Fibroblast of villous mesenchyme (primary cell): Measurements from ENCODE around the gene RASA3. TPM values are rescaled to one million over a fixed set of nuclear protein-coding genes. Genes with fewer than 3 reads are reported as not detected.
"Not testable (repeated sequence)": the region's sequence is repeated elsewhere in the genome, so short reads cannot be mapped to it uniquely, and the experiment has no call there.

Source experiments
- DNase-seq: peaks from one replicate; pipeline ENCODE4 v3.0.0-alpha.2; 2010; ENCODE audit warnings: low read depth
- H3K4me3 ChIP-seq: 2 replicates; pipeline ENCODE4 v1.5.1; 2011; ENCODE audit warnings: low read depth, mild to moderate bottlenecking, low read length
- total RNA-seq: library from RNA; depleted of rRNA; stranded (reverse); fragments of >200 nt; gene quantifications from 2 replicates; pipeline ENCODE4 v1.2.3, GENCODE V29; 2012
- TF ChIP-seq, protein P1 (sequence below): IDR thresholded peaks from 2 replicates; pipeline ENCODE4 v1.5.1; 2012; ENCODE audit warnings: low read depth, mild to moderate bottlenecking, low read length; ENCODE audit not compliant: insufficient read depth

RASA3 gene
- total RNA-seq, 1 donor: 34.1 TPM

DNA sequence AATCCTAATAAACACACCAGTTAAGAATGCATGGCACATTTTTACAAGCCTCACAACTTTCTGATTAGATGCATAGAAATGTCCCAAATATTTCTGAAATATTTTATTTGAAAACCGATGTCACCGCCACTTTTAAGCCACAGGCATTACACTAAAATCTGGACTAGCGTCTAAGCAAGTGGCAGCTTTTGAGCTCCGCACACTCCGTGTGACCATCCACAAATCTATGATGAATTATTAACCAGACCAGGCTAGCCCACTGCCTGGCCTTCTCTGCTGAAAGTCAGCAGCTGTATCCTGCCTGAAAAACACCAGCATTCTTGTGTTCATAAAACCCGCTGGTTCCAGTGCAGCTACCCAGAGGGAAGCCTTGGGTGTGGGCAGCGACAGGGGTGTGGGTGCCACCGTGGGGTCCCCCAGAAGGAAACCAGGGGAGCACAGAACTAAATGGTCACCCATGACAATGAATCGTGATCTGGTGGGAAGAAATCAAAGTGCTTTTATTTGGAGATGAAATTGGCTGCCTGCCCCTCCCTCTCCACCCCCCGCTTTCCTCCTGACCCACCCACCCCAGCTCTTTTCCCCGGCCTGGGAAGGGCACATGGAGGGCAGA is 13.8 kb downstream of the RASA3 start:
- peak overlapping the region; percentile 34 for H3K4me3 ChIP-seq
- DNase-seq: peak; percentile 80
- TF ChIP-seq, protein P1, sequence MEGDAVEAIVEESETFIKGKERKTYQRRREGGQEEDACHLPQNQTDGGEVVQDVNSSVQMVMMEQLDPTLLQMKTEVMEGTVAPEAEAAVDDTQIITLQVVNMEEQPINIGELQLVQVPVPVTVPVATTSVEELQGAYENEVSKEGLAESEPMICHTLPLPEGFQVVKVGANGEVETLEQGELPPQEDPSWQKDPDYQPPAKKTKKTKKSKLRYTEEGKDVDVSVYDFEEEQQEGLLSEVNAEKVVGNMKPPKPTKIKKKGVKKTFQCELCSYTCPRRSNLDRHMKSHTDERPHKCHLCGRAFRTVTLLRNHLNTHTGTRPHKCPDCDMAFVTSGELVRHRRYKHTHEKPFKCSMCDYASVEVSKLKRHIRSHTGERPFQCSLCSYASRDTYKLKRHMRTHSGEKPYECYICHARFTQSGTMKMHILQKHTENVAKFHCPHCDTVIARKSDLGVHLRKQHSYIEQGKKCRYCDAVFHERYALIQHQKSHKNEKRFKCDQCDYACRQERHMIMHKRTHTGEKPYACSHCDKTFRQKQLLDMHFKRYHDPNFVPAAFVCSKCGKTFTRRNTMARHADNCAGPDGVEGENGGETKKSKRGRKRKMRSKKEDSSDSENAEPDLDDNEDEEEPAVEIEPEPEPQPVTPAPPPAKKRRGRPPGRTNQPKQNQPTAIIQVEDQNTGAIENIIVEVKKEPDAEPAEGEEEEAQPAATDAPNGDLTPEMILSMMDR: no peak

DNA sequence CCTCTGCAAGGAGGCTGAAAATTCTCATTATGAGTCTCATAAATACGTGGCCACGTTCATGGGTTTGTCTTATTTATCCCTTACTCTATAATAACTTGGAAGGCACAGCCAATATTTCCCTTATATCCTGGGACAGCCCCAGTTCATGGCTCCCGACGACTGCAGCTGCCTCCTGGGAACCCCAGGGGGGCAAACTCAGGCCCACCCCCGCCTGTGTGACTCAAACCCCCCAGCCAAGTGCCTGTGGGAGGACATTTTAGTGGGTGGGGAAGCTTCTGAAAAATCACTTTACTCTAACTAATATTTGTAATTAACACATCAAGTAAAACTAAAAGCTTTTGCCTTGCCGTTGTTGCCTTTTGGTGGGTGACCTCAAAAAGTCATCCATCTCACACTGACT is 14.3 kb downstream of the RASA3 start:
- TF ChIP-seq, protein P1: no peak
- H3K4me3 ChIP-seq: no peak overlapping the region

DNA sequence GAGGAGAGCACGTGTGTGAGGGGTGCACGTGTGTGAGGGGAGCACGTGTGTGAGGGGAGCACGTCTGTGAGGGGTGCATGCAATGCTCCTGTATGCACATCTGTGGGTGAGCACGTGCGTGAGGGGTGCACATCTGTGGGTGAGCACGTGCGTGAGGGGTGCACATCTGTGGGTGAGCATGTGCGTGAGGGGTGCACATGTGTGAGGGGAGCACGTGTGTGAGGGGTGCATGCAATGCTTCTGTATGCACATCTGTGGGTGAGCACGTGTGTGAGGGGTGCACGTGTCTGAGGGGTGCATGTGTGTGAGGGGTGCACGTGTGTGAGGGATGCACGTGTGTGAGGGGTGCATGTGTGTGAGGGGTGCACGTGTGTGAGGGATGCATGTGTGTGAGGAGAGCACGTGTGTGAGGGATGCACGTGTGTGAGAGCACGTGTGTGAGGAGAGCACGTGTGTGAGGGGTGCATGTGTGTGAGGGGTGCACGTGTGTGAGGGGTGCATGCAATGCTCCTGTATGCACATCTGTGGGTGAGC is 15.0 kb downstream of the RASA3 start:
- DNase-seq, H3K4me3 ChIP-seq: not testable (repeated sequence)

More for the DNA sequence above, 14.3 kb downstream of the RASA3 start:
- no peak for DNase-seq

DNA sequence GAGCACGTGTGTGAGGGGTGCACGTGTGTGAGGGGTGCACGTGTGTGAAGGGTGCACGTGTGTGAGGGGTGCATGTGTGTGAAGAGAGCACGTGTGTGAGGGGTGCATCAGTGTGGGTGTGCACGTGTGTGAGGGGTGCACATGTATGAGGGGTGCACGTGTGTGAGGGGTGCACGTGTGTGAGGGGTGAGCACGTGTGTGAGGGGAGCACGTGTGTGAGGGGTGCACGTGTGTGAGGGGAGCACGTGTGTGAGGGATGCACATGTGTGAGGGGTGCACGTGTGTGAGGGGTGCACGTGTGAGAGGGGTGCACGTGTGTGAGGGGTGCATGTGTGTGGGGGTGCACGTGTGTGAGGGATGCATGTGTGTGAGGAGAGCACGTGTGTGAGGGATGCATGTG is 15.7 kb downstream of the RASA3 start:
- TF ChIP-seq, protein P1: no peak
- no peak overlapping the region for H3K4me3 ChIP-seq
- DNase-seq: no peak

DNA sequence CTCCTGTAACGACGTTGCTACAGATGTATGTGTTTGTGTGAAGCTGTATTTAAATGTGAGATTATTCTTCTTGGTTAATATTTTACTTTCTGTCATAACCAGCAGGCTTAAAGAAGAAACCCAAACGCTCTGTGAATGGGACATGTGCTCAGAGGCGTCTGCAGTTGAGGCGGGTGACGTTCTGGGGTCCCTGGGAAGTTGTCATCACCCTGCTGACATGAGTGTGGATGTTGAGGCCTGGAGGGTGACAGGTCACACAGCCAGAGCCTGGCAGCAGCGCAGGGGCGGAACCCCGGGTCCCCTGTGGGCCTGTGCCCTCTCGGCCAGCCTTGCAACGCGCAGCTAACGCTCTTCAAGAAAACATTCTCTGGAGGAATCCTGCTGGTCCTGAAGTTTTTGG is 16.6 kb downstream of the RASA3 start:
- DNase-seq: no peak
- TF ChIP-seq, protein P1: no peak
- H3K4me3 ChIP-seq: no peak overlapping the region

DNA sequence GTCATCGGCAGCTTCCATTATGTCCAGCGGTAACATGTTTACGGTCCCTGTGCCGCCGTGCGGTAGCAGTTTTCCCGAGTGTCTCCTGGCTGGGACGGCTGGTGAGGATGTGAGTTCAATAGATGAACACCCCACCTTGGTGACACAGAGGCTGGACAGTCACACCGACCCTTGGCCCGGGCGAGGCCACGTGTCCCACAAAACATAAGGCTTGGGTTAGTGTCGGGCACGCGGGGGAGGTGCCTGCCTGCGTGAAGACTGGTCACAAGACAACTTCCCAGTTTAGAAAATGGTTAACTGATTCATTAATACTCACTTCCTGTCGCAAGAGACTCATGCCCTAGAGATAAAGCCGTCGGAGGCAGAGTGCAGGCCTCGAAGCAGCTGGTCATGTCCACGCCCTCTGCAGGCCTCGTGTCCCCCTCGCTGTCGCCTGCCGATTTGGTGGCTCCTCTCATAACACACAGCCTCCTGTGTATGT is 17.2 kb downstream of the RASA3 start:
- peak; percentile 95 for DNase-seq
- TF ChIP-seq, protein P1: peak; percentile 39
- no peak overlapping the region for H3K4me3 ChIP-seq

DNA sequence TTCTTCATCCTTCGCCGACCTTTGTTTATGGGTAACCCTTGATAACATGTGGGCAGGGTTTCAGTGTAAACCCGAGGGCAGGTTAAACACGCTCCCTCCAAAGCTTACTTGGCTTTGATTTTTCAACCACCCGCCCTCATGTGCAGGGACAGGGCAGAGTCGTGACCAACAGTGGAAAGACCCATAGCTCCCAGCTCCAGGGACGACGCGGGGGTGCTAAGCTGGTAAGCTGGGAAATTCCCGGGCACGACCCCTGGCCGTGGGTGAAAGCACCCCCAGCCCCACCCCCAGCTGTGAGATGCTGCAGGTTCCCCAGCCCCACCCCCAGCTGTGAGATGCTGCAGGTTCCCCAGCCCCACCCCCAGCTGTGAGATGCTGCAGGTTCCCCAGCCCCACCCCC is 17.8 kb downstream of the RASA3 start:
- H3K4me3 ChIP-seq: not testable (repeated sequence)
- DNase-seq: peak; percentile 44
